Neural cell (in vitro differentiated cells): ENCODE data around the gene MTA1. TPM values are rescaled to one million over a fixed set of nuclear protein-coding genes. Genes with fewer than 3 reads are reported as not detected.

Experiments
- H2AFZ ChIP-seq: fragments of 200-600, 300-800 bp; sonication (generic), shearing (Covaris generic); 2 replicates; pipeline ENCODE4 v1.6.0; 2014; ENCODE audit warnings: low read depth, mild to moderate bottlenecking, antibody characterized with exemption, low read length, moderate library complexity
- H3F3A ChIP-seq: fragments of 200-600 bp; shearing (Covaris generic); 2 replicates; pipeline ENCODE4 v1.6.1; 2016; ENCODE audit warnings: mild to moderate bottlenecking, moderate library complexity, mixed read lengths, antibody characterized with exemption, low read length; ENCODE audit not compliant: insufficient read depth, poor library complexity, severe bottlenecking
- H3K27ac ChIP-seq: fragments of 200-600, 300-800 bp; sonication (generic), shearing (Covaris generic); 2 replicates; pipeline ENCODE4 v1.5.1; 2014; ENCODE audit warnings: mild to moderate bottlenecking, low read length, moderate library complexity
- H3K27me3 ChIP-seq: fragments of 300-800, 200-600 bp; sonication (generic), shearing (Covaris generic); 2 replicates; pipeline ENCODE4 v1.6.0; 2014; ENCODE audit warnings: mild to moderate bottlenecking, low read depth, low read length, moderate library complexity; ENCODE audit not compliant: insufficient read depth
- H3K36me3 ChIP-seq: fragments of 300-800, 200-600 bp; sonication (generic), shearing (Covaris generic); 2 replicates; pipeline ENCODE4 v1.5.1; 2014; ENCODE audit warnings: mild to moderate bottlenecking, antibody characterized with exemption, low read length, moderate library complexity; ENCODE audit not compliant: insufficient read depth
- H3K4me2 ChIP-seq: fragments of 300-800, 200-600 bp; sonication (generic), shearing (Covaris generic); 2 replicates; pipeline ENCODE4 v1.6.0; 2014; ENCODE audit warnings: mild to moderate bottlenecking, low read length
- H3K4me3 ChIP-seq: fragments of 300-800, 200-600 bp; sonication (generic), shearing (Covaris generic); 2 replicates; pipeline ENCODE4 v1.5.1; 2014; ENCODE audit warnings: mild to moderate bottlenecking, low read length, moderate library complexity
- H3K79me2 ChIP-seq: fragments of 200-600 bp; shearing (Covaris generic); replicated peaks from 2 replicates; pipeline ENCODE4 v1.6.0; 2014; ENCODE audit warnings: mild to moderate bottlenecking, low read length, moderate library complexity; ENCODE audit not compliant: insufficient read depth
- H3K9ac ChIP-seq: fragments of 300-800, 200-600 bp; sonication (generic), shearing (Covaris generic); 2 replicates; pipeline ENCODE4 v1.6.1; 2016; ENCODE audit warnings: mild to moderate bottlenecking, low read length, mixed read lengths
- H3K9me2 ChIP-seq: fragments of 200-600 bp; shearing (Covaris generic); 2 replicates; pipeline ENCODE4 v1.6.1; 2016; ENCODE audit warnings: mild to moderate bottlenecking, low read length, mixed read lengths; ENCODE audit not compliant: insufficient read depth
- H3K9me3 ChIP-seq: fragments of 200-600, 300-800 bp; sonication (generic), shearing (Covaris generic); 2 replicates; pipeline ENCODE4 v1.6.1; 2016; ENCODE audit warnings: mild to moderate bottlenecking, mixed run types, low read length, moderate library complexity, mixed read lengths
- H4K20me1 ChIP-seq: fragments of 200-600 bp; shearing (Covaris generic); 2 replicates; pipeline ENCODE4 v1.6.1; 2016; ENCODE audit warnings: mild to moderate bottlenecking, mixed run types; ENCODE audit not compliant: insufficient read depth
- EP300 ChIP-seq: fragments of 450-650 bp; conservative IDR thresholded peaks from 2 replicates; pipeline ENCODE4 v1.6.1; 2014; ENCODE audit warnings: antibody characterized with exemption, mild to moderate bottlenecking, moderate library complexity; ENCODE audit not compliant: poor library complexity, severe bottlenecking
- EZH2 ChIP-seq: fragments of 200-600, 300-800 bp; shearing (Covaris generic), sonication (generic); IDR thresholded peaks from 2 replicates; pipeline ENCODE4 v1.6.1; 2014; ENCODE audit warnings: antibody characterized with exemption, low read length, borderline replicate concordance, mild to moderate bottlenecking; ENCODE audit not compliant: insufficient read depth, poor library complexity, severe bottlenecking
- MXI1 ChIP-seq: fragments of 450-650 bp; conservative IDR thresholded peaks from 2 replicates; pipeline ENCODE4 v1.6.1; 2014; ENCODE audit warnings: antibody characterized with exemption, mild to moderate bottlenecking; ENCODE audit not compliant: poor library complexity, severe bottlenecking
- POLR2AphosphoS5 ChIP-seq: IDR thresholded peaks from 2 replicates; pipeline ENCODE4 v1.6.1; 2012
- RAD21 ChIP-seq: fragments of 450-650 bp; conservative IDR thresholded peaks from 2 replicates; pipeline ENCODE4 v1.6.1; 2014; ENCODE audit warnings: antibody characterized with exemption, mild to moderate bottlenecking, moderate library complexity
- SMC3 ChIP-seq: fragments of 450-650 bp; conservative IDR thresholded peaks from 2 replicates; pipeline ENCODE4 v1.6.1; 2014; ENCODE audit warnings: antibody characterized with exemption, mild to moderate bottlenecking, moderate library complexity; ENCODE audit not compliant: poor library complexity
- TAF1 ChIP-seq: IDR thresholded peaks from 2 replicates; pipeline ENCODE4 v1.6.1; 2012; ENCODE audit warnings: low read depth
- polyA plus RNA-seq: library from polyadenylated mRNA; depleted of rRNA; stranded (reverse); fragments of >200 nt; gene quantifications from 2 replicates; pipeline ENCODE4 v1.2.3, GENCODE V29; 2014
- TF ChIP-seq, protein P1 (sequence below): fragments of 450-650 bp; IDR thresholded peaks from 2 replicates; pipeline ENCODE4 v1.5.1; 2014; ENCODE audit warnings: antibody characterized with exemption, mild to moderate bottlenecking, moderate library complexity; ENCODE audit not compliant: poor library complexity, severe bottlenecking
- TF ChIP-seq, protein P2 (sequence below): IDR thresholded peaks from 2 replicates; pipeline ENCODE4 v1.6.1; 2012; ENCODE audit warnings: borderline replicate concordance

Gene MTA1
- polyA plus RNA-seq, 1 donor from 2014 or later, result 94.0 TPM

DNA sequence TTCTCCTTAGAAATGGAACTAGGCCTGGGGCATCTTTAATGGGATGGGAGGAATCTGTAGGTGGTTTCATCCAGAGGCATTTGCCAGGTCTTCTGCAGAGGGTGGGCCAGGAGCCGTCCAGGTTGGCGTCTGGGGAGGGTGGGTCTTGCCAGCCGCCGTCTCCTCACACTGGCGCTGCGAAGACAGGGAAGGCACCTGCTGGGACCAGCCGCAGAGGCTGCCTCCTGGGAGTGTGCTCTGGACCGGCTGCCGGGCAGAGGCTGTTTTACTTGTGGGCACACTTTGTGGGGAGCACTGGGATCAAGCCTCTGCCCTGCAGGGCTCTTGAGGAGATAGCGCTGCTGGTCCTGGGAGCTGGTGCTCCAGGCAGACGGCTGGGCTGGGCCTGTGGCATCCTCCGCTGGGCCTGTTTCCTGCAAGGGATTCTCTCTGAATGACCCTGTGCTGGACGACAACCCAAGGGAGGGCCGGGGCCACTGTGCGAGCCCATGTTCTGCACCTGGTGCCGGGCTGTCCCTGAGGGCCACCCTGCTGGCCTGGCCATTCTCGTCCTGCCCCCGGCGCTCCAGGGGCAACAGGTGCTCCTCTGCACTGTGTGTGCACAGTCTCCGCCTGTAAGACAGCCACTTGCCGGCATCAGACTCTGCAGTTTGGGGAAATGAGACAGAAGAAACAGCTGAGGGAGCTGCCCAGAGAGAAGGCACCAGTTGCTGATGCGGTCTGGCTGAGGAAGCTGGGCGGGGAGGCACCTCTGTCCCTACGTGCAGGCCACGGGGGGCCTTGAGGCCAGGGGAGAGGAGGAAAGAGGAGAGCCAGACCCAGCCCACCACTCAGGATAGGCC, 31.3 kb upstream of the MTA1 start:
- no peak overlapping the region for H3K4me3 ChIP-seq
- H3K36me3 ChIP-seq, result no peaks in the 10 kb centered on the region
- no peaks in the 10 kb centered on the region for H3K9me3 ChIP-seq
- H2AFZ ChIP-seq, result no peak overlapping the region
- H3K9ac ChIP-seq, result no peak overlapping the region
- no peaks in the 10 kb centered on the region for H4K20me1 ChIP-seq
- H3F3A ChIP-seq, result no peaks in the 10 kb centered on the region
- H3K27me3 ChIP-seq, result no peaks in the 10 kb centered on the region
- H3K79me2 ChIP-seq, result no peaks in the 10 kb centered on the region
- H3K4me2 ChIP-seq, result no peak overlapping the region
- TF ChIP-seq, protein P1, sequence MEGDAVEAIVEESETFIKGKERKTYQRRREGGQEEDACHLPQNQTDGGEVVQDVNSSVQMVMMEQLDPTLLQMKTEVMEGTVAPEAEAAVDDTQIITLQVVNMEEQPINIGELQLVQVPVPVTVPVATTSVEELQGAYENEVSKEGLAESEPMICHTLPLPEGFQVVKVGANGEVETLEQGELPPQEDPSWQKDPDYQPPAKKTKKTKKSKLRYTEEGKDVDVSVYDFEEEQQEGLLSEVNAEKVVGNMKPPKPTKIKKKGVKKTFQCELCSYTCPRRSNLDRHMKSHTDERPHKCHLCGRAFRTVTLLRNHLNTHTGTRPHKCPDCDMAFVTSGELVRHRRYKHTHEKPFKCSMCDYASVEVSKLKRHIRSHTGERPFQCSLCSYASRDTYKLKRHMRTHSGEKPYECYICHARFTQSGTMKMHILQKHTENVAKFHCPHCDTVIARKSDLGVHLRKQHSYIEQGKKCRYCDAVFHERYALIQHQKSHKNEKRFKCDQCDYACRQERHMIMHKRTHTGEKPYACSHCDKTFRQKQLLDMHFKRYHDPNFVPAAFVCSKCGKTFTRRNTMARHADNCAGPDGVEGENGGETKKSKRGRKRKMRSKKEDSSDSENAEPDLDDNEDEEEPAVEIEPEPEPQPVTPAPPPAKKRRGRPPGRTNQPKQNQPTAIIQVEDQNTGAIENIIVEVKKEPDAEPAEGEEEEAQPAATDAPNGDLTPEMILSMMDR, result no peak
- no peak for TF ChIP-seq EZH2
- no peak for TF ChIP-seq RAD21
- TF ChIP-seq, protein P2, sequence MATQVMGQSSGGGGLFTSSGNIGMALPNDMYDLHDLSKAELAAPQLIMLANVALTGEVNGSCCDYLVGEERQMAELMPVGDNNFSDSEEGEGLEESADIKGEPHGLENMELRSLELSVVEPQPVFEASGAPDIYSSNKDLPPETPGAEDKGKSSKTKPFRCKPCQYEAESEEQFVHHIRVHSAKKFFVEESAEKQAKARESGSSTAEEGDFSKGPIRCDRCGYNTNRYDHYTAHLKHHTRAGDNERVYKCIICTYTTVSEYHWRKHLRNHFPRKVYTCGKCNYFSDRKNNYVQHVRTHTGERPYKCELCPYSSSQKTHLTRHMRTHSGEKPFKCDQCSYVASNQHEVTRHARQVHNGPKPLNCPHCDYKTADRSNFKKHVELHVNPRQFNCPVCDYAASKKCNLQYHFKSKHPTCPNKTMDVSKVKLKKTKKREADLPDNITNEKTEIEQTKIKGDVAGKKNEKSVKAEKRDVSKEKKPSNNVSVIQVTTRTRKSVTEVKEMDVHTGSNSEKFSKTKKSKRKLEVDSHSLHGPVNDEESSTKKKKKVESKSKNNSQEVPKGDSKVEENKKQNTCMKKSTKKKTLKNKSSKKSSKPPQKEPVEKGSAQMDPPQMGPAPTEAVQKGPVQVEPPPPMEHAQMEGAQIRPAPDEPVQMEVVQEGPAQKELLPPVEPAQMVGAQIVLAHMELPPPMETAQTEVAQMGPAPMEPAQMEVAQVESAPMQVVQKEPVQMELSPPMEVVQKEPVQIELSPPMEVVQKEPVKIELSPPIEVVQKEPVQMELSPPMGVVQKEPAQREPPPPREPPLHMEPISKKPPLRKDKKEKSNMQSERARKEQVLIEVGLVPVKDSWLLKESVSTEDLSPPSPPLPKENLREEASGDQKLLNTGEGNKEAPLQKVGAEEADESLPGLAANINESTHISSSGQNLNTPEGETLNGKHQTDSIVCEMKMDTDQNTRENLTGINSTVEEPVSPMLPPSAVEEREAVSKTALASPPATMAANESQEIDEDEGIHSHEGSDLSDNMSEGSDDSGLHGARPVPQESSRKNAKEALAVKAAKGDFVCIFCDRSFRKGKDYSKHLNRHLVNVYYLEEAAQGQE, result no peak
- no peak for TF ChIP-seq SMC3
- TF ChIP-seq TAF1, result no peak
- TF ChIP-seq MXI1, result no peak
- TF ChIP-seq POLR2AphosphoS5, result no peak
- TF ChIP-seq EP300, result no peak
- no peaks in the 10 kb centered on the region for H3K9me2 ChIP-seq
- no peak overlapping the region for H3K27ac ChIP-seq

DNA sequence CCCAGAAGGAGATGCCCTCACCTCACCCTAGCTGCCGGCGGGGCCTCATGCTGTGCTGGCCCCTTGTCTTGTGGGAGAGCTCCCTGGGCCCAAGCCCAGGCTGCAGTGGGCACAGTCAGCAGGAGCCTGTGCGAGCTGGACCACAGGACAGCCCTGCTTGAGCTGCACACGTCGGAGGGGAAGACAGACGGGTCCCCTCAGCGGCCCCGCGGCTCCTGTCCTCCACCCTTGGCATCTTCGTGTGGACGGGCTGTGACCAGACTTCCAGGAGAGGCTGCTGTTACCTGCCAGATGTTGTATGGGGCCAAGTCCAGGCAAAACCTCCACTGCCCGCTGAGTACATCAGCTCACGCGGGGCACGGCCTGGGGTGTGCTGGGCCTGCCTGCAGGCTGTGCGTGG, 30.7 kb upstream of the MTA1 start:
- Histone ChIP-seq H3K4me2 (no peak overlapping the region), H2AFZ (no peak overlapping the region), H3K79me2 (no peaks in the 10 kb centered on the region), H4K20me1 (no peaks in the 10 kb centered on the region), H3F3A (no peaks in the 10 kb centered on the region), H3K9me3 (no peaks in the 10 kb centered on the region), H3K27ac (no peak overlapping the region), H3K9ac (no peak overlapping the region), H3K4me3 (no peak overlapping the region), H3K36me3 (no peaks in the 10 kb centered on the region), H3K9me2 (no peaks in the 10 kb centered on the region), H3K27me3 (no peaks in the 10 kb centered on the region)
- no peak for TF ChIP-seq POLR2AphosphoS5
- TF ChIP-seq EZH2, result no peak
